Thymus (tissue), 11 donors: ENCODE measurements around the gene CLCN7. TPM values are rescaled to one million over a fixed set of nuclear protein-coding genes. Genes with fewer than 3 reads are reported as not detected.

ENCODE experiments used
- DNase-seq, 9 donors: peaks; one replicate each; pipeline ENCODE4 v3.0.0-alpha.2; 2013; ENCODE audit warnings: low spot score in 9 of 9, low read depth in 6 of 9, missing footprints in 1 of 9
- H3K27ac ChIP-seq, 2 donors: one replicate each; pipeline ENCODE4 v1.5.1; 2013; ENCODE audit warnings: control low read depth in 1 of 2, low read depth in 1 of 2, low read length in 1 of 2, mild to moderate bottlenecking in 1 of 2, moderate library complexity in 1 of 2
- H3K27me3 ChIP-seq, 2 donors: one replicate each; pipeline ENCODE4 v1.5.1; 2013; ENCODE audit warnings: low read length in 1 of 2; ENCODE audit not compliant: control insufficient read depth in 2 of 2, insufficient read depth in 1 of 2
- H3K36me3 ChIP-seq, 2 donors: one replicate each; pipeline ENCODE4 v1.5.1; 2013; ENCODE audit warnings: low read length in 1 of 2, mild to moderate bottlenecking in 1 of 2, moderate library complexity in 1 of 2; ENCODE audit not compliant: control insufficient read depth in 2 of 2, insufficient read depth in 2 of 2
- H3K4me1 ChIP-seq, 2 donors: one replicate each; pipeline ENCODE4 v1.5.1; 2013; ENCODE audit warnings: low read length in 2 of 2; ENCODE audit not compliant: control insufficient read depth in 2 of 2, insufficient read depth in 2 of 2
- H3K4me3 ChIP-seq, 2 donors: one replicate each; pipeline ENCODE4 v1.5.1; 2013; ENCODE audit warnings: low read length in 2 of 2, control low read depth in 1 of 2, mild to moderate bottlenecking in 1 of 2
- H3K9me3 ChIP-seq, 2 donors: one replicate each; pipeline ENCODE4 v1.5.1; 2013; ENCODE audit warnings: low read length in 1 of 2, mild to moderate bottlenecking in 1 of 2; ENCODE audit not compliant: control insufficient read depth in 2 of 2, insufficient read depth in 1 of 2
- WGBS: extraction: QIAGEN DNeasy Blood & Tissue Kit; methylation state at CpG from one replicate; pipeline ENCODE4 v1.1.7; 2013; 5-methylcytosine and 5-hydroxymethylcytosine counted together
- polyA plus RNA-seq: library from polyadenylated mRNA; stranded (reverse); fragments of 200-250 nt; gene quantifications from one replicate; pipeline ENCODE4 v1.2.3, GENCODE V29; 2013
- total RNA-seq: library from RNA; stranded (reverse); fragments of 120-200 nt; gene quantifications from one replicate; pipeline ENCODE4 v1.2.4, GENCODE V29; 2013
- donor health status: healthy.

CLCN7 gene
- total and polyA plus RNA-seq, 2 donors: 17.5 to 78.5 TPM

DNA sequence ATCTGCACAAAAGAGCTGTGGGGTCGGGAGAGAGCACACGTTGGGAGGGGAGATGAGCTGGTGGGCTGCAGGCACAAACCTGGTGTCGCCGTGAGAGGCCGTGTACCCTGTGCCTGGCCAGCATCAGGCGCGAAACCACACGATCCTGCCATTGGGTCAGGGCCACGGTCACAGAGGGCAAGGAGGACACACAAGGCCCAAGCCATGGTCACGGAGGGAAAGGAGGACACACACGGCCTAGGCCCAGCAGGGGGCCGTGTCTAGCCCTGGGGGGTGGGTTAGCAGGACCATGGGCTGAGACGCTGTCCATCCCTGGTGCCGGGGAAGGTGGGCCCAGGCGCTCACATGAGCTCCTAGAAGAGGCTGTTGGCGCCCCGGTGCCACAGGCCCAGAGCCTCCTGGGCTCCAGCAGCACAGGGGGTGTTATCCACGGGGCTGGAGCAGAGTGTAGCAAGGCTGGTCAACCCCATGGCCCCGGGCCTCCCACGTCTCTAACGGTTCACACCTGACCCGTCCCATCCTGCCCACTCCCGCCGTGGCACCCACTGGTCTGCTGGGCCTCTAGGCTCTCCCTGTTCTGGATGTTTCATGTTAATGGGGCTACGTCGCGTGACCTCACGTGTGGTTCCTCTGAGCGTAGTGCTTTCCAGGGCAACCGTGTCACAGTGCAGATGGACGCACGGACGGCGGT is 23.0 kb downstream of the CLCN7 start:
- no peak overlapping the region for H3K27ac ChIP-seq
- no peaks in the 10 kb centered on the region for H3K27me3 ChIP-seq
- H3K9me3 ChIP-seq: no peaks in the 10 kb centered on the region
- no peak for DNase-seq
- peaks cover 56 to 90% of the 10 kb centered on the region in 2 donors for H3K36me3 ChIP-seq
- no peak overlapping the region for H3K4me3 ChIP-seq
- 98% methylated on average over 34 of the region's 34 CpGs for WGBS
- no peaks in the 10 kb centered on the region for H3K4me1 ChIP-seq

DNA sequence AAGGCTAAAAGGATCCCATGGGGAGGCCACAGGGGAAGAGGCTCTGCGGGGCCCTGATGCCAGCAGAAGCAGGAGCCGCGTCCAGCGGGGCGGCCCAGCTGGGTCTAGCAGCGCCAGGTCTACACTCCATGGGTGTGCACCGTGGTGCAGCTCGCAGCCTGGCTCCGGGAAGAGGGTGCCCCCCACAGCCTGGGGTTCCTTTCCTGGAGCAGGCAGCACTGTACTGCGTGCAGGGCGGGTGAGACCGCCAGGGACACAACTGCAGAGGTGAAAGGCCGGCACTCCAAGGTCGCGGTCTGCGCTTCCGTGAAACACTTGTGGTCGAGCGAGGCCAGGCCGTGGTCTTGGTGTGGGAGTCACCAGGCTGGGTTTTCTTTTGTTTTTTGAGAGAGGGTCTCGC is 24.0 kb downstream of the CLCN7 start:
- Histone ChIP-seq H3K27ac (no peak overlapping the region), H3K36me3 (peaks cover 61 to 95% of the 10 kb centered on the region in 2 donors), H3K27me3 (no peaks in the 10 kb centered on the region), H3K4me3 (no peak overlapping the region), H3K4me1 (no peaks in the 10 kb centered on the region), H3K9me3 (no peaks in the 10 kb centered on the region)
- 98% methylated on average over 21 of the region's 21 CpGs for WGBS
- no peak for DNase-seq

DNA sequence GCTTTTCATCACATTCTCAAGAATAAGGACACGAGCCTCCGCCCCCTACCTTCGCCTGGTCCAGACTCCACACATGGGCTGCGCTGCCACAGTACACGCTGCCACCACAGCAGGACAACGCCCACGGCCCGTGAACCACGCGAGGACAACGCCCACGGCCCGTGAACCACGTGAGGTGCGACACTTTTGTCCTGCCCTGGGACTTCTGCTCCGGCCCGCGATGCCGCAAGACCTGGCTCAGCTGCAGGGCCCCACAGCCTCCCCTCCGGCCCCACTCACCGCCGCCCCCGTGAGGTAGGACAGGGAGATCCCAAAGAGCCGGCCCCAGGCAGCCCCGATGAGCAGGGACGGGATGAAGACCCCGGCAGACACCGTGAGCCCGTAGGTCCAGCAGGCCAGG is 24.6 kb downstream of the CLCN7 start:
- no peak for DNase-seq
- 98% methylated on average over 29 of the region's 29 CpGs for WGBS
- H3K27ac ChIP-seq: no peak overlapping the region
- H3K4me1 ChIP-seq: no peaks in the 10 kb centered on the region
- H3K9me3 ChIP-seq: no peaks in the 10 kb centered on the region
- peaks cover 55 to 95% of the 10 kb centered on the region in 2 donors for H3K36me3 ChIP-seq
- no peak overlapping the region for H3K4me3 ChIP-seq
- H3K27me3 ChIP-seq: no peaks in the 10 kb centered on the region

DNA sequence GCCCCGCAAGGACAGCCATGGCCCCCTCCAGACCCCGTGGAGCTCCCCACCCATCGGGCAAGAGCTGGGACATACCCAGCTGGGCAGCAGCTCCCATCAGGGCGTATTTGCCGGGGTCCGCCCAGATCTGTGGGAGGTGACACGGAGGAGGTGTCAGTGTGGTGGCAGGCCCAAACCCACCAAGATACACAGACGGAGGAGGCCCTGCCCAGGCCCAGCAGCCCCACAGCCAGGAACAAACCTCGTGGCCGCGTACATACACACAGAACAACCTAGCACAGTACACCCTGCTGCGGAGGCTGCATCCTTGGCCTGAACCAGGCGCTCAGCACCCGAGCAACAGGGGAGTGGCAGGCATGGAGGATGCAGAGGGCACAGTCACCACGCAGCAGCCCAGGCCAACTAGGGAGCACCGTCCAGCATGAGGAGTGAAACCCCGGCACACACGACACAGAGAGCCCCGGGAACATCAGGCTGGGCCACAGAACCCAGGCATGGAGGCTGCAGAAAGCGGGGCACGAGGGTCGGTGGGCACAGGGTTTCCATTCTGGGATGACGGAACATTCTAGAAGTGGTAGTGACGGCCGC is 25.5 kb downstream of the CLCN7 start:
- Histone ChIP-seq H3K9me3 (no peaks in the 10 kb centered on the region), H3K4me1 (no peaks in the 10 kb centered on the region), H3K4me3 (no peak overlapping the region), H3K27me3 (no peaks in the 10 kb centered on the region), H3K27ac (no peak overlapping the region), H3K36me3 (peaks cover 46 to 87% of the 10 kb centered on the region in 2 donors)
- DNase-seq: no peak
- 98% methylated on average over 25 of the region's 25 CpGs for WGBS

DNA sequence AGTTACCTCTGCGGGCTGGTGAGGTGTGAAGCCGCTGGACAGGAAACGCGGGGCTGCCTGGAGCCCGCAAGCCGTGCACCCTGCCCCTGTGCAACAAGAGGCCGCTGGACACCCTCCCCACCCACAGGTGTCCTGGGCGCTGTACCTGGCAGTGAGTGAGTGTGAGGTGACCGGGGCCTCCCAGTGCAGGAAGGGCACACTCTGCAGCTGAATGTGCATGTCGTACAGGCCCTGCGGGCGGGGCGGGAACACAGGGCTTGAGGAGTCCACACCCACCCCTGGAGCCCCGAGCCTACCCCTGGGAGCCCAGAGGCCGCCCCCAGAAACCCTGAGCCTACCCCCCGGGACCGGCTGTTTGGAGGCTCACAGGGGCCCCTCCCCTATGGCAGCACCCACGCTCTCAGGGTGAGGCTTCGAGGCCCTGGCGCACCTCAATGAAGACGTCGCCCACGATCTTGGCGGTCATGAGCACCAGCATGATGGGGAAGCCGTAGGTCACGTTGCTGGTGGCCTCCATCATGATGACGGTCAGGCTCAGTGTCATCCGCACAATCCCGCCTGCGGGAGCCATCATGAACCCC is 26.2 kb downstream of the CLCN7 start:
- 97% methylated on average over 30 of the region's 30 CpGs for WGBS
- no peak for DNase-seq

DNA sequence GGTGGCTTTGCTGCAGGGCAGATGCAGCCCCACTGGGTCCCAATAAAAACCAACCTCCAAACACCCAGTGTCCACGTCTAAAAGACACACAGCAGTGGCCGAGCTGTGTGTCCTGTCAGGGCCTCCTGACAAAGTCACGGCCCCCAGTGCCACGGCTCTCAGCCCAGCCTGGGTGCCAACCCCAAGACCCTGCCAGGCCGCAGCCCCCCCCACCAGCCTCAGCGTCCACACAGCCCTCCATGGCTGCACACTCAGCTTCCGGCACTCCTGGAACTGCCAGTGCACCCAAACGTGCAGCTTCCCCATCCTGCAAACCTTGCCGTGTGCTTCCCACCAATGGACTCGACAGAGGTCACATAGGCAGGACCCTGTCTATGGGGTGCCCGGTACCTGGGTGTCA is 26.9 kb downstream of the CLCN7 start:
- Histone ChIP-seq H3K4me1 (no peaks in the 10 kb centered on the region), H3K4me3 (no peak overlapping the region), H3K9me3 (no peaks in the 10 kb centered on the region), H3K27ac (no peak overlapping the region), H3K36me3 (peaks cover 41 to 74% of the 10 kb centered on the region in 2 donors), H3K27me3 (no peaks in the 10 kb centered on the region)
- DNase-seq: no peak
- 98% methylated on average over 11 of the region's 11 CpGs for WGBS

More for the DNA sequence above, 26.2 kb downstream of the CLCN7 start:
- no peak overlapping the region for H3K4me3 ChIP-seq
- no peaks in the 10 kb centered on the region for H3K9me3 ChIP-seq
- no peaks in the 10 kb centered on the region for H3K4me1 ChIP-seq
- H3K27me3 ChIP-seq: no peaks in the 10 kb centered on the region
- H3K36me3 ChIP-seq: peaks cover 45 to 80% of the 10 kb centered on the region in 2 donors
- no peak overlapping the region for H3K27ac ChIP-seq

DNA sequence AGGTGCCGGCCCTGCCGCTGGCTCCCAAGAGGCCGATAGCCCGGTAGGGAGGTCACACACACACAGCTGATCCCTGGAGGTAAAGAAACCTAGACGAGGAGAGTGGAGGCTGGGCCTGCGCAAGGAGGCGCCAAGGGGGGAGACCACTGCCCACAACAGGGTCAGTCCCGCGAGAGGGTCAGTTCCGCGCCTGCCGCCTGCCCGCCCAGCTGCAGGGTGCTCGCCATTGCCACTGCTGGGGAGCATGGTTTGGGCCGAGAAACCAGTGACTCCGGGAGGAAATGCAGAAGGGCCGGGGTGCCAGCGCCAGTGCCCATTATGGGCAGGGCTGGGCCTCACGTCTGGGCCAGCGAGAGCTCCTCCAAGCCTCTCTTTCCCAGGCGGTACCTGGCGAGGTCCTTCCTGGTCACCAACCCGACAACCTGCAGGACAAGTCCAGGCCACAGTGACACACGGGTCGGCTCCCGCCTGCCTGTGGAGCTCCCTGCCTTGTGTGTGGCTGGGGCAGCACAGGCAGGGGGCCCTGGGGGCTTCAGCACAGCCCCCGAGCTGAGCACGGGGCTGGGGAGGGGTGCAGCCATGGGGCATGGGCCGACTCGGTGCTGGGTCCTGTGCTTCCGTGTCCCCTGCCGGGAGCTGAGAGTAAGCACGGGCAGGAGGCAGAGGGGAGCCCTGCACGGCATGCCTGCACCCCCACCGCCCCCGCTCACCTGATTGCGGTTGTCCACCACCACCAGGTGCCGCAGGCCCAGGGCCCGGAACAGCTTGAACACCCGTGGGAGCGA is 28.3 kb downstream of the CLCN7 start:
- H3K36me3 ChIP-seq: peaks cover 38 to 59% of the 10 kb centered on the region in 2 donors
- DNase-seq: no peak
- 97% methylated on average over 41 of the region's 41 CpGs for WGBS

DNA sequence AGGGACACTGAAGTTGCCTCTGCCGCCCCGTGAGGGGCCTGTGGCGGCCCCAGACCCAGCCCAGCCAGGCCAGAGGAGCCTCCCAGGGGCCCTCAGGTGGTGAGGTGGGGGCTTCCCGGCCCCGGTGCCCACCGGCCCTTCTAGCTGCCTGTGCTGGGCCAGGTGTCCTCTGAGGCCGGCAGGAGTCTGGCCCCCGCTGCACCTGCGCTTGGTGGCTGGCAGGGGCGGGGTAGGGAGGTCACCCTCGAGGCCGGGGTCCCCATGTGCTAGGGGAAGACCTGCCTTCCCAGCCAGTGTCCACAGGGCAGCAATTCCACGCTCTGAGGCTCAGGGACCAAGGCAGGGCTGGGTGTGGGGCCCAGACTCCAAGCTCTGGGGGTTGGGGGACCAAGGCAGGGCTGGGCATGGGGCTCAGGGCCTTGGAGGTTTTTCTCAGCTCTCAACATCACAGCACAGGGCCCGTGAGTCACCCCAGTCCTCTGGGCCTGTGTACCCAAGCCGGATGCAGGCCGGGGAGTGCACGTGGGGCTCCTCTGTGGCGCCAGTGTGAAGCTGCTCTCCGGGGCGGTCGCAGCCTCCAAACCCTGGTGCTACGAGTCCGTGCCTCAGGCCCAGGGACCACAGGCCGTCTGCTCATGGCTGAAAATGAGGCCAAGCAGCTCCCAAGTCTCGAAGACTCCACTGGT is 29.2 kb downstream of the CLCN7 start:
- Histone ChIP-seq H3K4me3 (no peak overlapping the region), H3K36me3 (peaks cover 34 to 54% of the 10 kb centered on the region in 2 donors), H3K27me3 (no peaks in the 10 kb centered on the region), H3K4me1 (no peaks in the 10 kb centered on the region), H3K9me3 (no peaks in the 10 kb centered on the region), H3K27ac (no peak overlapping the region)
- 93% methylated on average over 25 of the region's 25 CpGs for WGBS
- no peak for DNase-seq

More for the DNA sequence above, 28.3 kb downstream of the CLCN7 start:
- Histone ChIP-seq H3K27ac (no peak overlapping the region), H3K27me3 (no peaks in the 10 kb centered on the region), H3K4me3 (no peak overlapping the region), H3K9me3 (no peaks in the 10 kb centered on the region), H3K4me1 (no peaks in the 10 kb centered on the region)
